GM21737 (cell line): Measurements from ENCODE around the gene DDX3X.
"Not testable (repeated sequence)": the region's sequence is repeated elsewhere in the genome, so short reads cannot be mapped to it uniquely, and the experiment has no call there.

Experiments used
- ATAC-seq: cut with Tn5 transposase; IDR thresholded peaks from one replicate; pipeline ENCODE4 v1.9.1; 2021; ENCODE audit warnings: mild to moderate bottlenecking, moderate library complexity; ENCODE audit not compliant: unreplicated experiment

The DDX3X gene

DNA sequence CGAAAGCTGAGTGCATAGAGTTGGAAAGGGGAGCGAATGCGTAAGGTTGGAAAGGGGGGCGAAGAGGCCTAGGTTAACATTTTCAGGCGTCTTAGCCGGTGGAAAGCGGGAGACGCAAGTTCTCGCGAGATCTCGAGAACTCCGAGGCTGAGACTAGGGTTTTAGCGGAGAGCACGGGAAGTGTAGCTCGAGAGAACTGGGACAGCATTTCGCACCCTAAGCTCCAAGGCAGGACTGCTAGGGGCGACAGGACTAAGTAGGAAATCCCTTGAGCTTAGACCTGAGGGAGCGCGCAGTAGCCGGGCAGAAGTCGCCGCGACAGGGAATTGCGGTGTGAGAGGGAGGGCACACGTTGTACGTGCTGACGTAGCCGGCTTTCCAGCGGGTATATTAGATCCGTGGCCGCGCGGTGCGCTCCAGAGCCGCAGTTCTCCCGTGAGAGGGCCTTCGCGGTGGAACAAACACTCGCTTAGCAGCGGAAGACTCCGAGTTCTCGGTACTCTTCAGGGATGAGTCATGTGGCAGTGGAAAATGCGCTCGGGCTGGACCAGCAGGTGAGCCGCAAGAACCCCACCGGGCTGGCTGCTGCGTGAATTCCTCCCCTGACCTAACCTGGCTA is at the start of gene DDX3X:
Gene DDX3X, plus strand, starts transcription at position 419 of the 619 bp plus-strand sequence. Its CDS starts 91 bp downstream, at position 510.
- peak; percentile 51 for ATAC-seq

DNA sequence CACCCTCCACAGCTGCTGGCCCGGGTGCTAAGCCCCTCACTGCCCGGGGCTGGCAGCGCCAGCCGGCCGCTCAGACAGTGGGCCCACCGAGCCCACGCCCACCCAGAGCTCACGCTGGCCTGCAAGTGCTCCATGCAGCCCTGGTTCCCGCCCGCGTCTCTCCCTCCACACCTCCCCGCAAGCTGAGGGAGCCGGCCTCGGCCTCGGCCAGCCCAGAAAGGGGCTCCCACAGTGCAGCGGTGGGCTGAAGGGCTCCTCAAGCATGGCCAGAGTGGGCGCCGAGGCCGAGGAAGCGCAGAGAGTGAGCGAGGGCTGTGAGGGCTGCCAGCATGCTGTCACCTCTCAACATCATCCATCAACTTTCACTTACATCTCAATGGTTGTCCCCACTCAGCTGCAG is 48.0 kb upstream of the DDX3X start:
- ATAC-seq = not testable (repeated sequence)

DNA sequence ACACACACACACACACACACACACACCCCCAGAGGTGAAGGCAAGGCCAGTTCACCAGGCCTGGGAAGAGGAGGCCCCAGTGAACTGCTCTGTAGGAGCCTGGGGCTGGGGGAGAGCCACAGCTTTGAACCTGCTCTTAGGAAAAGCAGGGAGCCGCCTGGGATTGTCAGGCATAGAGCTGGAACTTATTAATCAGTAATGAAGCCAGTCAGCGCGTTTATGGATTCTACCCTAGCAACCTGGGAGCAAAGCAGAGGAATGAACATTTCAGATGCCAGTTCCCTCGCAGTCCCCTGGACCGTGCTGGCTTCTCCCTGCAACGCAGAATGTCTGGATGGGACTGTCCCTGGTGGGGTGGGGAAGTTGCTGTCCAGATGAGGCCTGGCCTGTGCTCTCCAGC is 45.3 kb upstream of the DDX3X start:
- no peak for ATAC-seq

DNA sequence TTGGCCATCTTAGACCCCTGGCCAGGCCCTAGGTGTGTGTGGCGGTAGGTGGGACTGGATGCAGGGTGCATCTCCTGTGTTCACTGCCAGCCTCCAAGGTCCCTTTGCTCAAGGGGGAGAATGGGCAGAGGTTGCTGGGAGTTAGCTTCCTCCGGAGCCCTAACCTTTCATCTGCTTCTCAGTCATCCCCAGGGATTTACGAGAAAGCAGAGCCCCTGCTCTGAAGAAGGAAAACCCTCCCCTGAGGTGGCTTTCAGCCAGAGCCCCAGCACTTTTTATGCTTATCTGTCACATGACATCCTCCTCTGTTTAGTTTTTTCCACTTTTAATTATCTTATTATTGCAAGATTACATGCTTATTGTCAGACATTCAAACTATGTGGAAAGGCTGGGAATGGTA is 44.9 kb upstream of the DDX3X start:
- ATAC-seq = no peak

DNA sequence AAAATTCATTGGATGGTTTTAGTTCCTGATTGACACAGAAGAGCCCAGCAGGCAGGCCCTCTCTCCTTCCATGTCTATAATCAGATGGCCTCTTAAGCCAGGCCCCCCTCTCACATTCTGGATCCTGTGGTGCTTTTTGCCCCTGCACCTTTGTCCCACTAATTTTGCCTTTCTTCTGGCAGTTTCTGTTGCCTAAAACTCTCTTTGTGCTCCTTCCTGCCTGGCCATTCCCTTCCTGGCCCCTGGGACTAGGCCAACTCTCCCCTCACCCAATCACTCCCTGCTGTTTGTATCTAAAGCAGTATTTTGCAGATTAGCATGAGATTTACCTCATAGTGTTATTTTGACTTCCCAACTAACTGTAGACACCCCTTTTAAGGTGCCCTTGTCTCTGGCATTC is 42.7 kb upstream of the DDX3X start:
- no peak for ATAC-seq

DNA sequence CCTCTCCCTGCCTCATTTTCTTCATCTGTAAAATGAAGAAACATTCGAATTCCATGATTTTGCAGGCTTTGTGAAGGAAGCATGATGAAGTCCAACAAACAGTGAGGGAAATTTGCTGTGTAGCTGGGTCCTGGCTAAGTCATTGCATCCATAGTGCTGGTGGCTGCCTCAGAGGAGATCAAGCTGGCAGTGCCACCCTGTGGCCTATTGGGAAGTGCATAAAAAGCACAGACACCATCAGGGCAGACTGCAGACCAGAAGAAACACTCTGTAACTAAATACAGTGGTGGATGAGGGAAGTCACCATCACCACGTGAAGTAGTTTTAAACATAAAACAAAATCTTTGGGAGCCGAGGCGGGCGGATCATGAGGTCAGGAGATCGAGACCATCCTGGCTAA is 40.7 kb upstream of the DDX3X start:
- ATAC-seq = no peak

DNA sequence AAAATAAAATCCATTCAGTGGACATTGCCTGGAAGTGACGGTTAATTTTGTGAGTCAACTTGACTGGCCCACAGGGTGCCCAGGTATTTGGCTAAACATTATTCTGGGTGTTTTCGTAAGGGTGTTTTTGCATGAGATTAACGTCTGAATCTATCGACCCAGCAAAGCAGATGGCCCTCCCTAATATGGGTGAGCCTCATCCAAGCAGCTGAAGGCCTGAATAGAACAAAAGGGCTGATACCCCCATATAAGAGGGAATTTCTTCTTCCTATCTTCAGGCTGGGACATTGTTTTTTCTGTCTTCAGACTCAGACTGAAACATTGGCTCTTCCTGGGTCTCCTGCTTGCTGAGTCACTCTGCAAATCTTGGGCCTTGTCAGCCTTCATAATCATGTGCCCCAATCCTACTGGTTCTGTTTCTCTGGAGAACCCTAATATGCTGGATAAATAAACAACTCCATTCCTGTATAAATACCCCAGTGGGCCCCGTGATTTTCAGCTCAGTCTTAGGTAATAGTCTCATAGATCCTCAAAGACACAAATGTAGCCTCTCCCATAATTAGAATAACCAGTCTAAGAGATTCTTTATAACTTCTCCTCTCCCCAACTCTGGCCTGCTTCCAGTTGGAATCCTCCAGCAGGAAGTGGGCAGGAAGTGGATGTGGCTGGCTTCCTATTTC is 33.1 kb upstream of the DDX3X start:
- no peak for ATAC-seq

DNA sequence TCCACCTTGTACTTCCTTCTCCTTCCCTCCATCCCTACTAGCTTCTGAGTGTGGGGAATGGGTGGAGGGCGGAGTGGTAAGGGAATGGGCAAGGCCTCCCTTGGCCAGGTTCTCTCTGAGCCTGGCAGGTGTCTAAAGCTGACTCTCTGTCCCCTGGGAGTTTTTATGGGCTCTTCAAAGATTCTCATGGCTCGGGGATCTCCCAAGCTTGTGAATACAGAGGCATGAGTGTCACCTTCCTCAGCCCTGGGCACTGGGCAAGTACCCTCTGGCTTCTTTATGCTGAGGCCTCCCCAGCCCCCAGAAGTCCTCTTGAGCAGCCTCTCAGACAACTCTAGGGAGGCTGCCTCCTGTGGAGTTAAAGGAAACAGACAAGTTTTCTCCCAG is 32.5 kb upstream of the DDX3X start:
- ATAC-seq = no peak

DNA sequence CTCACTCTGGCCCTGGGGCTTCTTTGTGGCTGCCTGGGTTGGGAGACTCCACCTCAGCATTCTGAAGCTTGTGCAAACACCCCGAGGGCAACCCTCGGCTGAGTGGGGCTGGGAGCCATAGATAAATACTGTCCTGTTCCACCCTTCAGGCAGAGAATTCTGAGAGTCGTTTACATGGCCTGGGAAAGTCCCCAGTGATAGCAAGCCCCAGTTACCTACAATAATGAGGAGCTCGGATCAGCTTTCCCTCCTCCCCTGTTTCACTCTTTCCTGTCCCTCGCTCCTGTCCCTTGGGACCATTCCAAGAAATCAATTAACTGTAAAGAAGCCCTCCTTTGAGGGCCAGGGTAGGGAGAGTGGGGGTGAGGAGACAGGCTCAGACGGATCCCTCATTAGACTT is 31.6 kb upstream of the DDX3X start:
- no peak for ATAC-seq

DNA sequence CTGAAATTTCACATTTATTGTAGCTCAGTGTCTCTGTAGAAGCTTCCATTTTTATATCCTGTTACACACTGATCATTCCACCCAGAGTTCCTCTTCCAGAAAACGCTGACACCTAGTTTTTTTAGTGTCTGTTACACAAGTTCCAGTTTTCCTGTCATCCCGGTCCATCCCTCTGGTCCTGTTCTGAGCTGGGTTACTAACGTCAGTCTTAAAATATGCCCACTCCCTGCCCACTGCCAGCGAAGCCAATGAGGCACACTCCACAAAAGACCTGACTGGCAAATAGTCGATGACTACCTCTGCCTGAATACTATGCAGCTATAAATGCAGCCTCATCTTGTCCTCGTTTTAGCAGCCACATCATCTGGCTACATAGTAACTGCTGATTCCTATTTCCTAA is 30.9 kb upstream of the DDX3X start:
- no peak for ATAC-seq

DNA sequence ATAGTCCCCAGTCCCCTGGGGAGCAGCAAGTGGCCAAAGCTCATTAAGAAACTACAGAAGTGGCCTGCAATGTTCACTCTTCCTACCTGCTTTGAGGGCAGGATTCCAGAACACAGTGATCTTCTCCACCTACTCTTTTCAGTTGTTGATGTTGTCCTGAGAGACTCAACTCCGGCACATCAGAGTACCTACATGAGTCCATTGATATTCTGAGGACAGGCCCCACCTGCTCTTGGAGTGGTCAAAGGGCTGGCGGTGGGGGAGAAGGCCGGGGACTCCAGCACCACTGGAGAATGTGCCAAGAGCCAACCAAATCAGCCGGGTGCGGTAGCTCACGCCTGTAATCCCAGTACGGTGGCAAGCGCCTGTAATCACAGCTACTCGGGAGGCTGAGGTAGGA is 29.8 kb upstream of the DDX3X start:
- no peak for ATAC-seq

DNA sequence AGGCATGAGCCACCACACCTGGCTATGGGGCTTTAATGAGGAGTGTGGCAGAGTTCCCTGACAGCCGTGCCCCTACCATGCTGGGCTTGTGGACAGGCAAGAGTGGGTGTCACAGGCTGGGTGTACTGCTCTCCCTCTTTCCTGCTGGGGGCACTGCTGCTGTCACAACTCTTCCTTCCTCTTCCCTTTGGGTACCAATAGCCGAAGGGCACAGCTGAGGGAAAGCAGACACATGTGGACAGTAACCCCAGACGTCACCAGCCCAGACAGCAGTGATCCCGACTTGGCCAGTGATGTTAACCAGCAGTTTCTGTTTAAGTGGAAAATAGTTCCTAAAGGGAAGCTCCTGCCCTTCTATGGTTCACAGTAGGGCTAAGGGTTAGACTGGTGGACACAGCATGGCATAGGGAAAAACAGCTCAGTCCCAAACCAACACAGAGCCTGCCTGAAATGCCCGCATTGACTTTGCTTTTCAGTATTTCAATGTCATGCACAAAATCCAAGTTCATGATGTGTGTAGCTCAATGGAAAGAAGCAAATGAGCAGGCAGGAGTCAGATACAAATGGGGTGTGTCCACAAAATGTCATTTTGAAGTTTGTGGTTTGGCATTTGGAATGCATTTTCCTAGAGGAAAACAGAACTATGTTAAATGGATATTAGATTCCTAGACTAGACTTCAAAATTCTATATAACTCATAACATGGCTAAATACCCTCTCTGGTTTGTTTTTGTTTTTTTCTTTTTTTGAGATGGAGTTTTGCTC is 24.9 kb upstream of the DDX3X start:
- ATAC-seq = no peak

DNA sequence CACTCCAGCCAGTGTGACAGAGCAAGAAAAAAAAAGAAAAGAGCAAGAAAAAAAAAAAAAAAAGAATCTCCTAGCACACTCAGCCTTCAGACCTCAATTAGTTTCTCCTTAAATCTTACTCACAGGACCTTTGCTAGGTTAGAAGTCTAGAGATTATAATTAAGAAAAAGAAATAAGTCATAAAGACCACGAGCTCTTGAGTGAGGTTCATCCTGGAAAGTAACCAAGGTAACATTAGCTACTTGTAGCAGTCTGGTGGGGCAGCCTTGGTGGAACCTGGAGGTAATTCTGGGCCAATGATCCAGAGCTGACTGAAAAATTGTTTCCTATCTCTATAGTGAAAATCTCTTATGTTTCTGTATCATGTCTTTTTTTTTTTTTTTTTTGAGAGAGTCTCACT is 21.2 kb upstream of the DDX3X start:
- ATAC-seq = no peak

DNA sequence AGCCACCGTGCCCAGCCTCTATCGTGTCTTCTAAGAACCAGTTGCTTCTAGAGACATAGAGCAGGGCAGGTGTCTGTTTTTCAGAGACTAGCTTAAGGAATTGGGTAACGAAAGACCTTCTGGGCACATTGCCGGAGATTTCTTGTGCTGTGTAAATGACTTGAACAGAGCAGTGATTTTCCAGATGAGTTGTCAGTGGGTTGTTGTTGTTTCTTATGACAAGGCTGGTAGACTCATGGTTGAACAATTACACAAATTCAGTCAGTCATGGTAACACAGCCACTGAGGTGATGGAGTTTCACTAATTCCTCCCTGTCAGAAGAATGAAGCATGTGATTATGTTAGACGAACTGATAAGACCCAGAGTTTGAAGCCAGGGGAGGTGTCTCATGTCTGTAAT is 20.5 kb upstream of the DDX3X start:
- ATAC-seq = no peak

DNA sequence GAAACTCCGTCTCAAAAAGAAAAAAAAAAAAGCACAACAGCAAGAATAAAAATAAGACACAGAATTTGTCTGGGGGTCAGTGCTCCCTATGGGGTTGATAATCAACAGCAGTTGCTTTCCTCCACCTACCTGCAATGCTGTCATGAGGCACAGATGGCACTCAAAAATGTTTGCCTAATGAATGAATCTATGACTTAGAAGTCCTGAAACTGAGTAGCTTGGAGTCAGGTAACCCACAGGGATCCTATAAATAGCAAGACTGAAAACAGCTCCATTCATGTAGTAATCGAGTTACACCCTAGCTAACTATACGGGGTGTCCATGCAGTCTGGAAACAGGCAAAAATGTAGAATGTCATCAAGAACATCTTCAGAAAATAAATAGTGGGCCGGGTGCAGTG is 19.8 kb upstream of the DDX3X start:
- ATAC-seq = no peak

DNA sequence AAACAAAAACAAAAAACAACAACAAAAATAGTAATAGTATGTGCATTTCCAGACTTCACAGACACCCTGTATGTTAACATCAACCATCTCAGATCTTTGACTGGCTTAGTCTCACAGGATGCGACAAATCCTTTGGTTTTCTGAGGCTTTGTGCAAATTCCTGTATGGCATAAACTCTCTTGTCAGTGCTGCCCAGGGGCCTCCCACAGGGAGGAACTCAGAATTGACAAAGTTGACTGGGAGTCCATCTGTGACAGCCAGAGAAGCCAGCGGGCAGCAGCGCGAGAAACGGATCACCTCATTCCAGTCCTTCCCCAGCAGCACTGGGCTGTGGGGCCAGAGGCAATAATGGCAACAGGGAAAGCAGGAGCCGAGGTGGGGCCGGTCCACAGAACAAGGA is 19.1 kb upstream of the DDX3X start:
- ATAC-seq = no peak

DNA sequence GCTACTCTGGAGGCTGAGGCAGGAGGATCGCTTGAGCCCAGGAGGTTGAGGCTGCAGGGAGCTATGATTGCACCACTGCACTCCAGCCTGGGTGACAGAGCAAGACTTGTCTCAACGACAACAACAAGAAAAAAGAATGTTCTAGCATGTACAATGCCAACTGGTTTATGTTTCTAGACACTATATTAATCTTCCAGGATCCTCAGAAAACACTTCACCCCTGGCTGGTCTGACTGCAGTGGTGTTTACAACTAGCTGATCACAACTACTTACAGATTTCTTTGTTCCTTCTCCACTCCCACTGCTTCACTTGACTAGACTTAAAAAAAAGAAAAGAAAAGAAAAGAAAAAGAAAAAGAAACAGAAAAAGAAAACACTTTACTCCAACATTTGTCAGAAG is 17.7 kb upstream of the DDX3X start:
- ATAC-seq = not testable (repeated sequence)

DNA sequence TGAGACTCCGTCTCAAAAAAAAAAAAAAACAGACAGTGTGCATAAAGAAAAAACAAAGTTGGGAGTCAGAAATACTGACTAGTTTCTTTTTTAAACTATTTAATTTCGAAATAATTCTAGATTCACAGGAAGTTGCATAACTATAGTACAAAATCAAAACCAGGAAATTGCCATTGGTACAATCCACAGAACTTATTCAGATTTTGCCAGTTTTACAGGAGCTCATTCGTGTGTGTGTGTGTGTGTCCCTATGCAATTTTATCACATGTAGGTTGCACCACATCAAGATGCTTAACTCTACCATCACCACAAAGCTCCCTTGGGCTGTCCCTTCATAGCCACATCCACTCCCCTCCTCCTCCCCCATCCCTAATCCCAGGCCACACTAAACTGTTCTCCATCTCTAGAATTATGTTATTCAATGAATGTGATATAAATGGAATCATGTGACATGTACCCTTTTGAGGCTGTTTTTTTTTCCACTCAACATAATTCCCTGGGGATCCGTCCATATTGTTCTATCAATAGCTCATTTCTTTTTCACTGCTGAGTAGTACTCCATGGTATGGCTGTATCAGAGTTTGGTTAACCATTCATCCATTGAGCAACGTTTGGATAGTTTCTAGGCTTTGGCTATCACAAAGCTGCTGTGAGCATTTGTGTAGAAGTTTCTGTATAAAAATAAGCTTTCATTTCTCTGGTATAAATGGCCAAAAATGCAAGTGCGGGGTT is 16.3 kb upstream of the DDX3X start:
- ATAC-seq = no peak

DNA sequence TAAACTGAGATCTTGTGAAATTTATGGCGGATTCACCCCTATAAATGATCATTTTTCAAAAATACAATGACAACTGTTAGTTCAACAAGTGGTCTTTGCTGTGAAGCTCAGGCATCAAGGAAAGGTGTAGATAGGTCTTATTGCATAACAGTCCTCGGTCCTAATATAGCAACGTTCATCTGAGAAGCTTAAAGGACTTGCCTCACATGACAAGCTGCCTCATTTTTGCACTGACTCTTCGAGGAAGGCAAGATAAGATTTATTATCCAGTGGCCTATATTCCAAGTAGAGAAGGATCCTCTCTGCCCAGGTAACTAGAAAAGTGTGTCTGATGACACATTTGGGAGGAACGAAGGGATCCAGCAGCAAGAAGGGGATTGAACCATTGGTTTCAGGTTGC is 13.6 kb upstream of the DDX3X start:
- ATAC-seq = no peak

DNA sequence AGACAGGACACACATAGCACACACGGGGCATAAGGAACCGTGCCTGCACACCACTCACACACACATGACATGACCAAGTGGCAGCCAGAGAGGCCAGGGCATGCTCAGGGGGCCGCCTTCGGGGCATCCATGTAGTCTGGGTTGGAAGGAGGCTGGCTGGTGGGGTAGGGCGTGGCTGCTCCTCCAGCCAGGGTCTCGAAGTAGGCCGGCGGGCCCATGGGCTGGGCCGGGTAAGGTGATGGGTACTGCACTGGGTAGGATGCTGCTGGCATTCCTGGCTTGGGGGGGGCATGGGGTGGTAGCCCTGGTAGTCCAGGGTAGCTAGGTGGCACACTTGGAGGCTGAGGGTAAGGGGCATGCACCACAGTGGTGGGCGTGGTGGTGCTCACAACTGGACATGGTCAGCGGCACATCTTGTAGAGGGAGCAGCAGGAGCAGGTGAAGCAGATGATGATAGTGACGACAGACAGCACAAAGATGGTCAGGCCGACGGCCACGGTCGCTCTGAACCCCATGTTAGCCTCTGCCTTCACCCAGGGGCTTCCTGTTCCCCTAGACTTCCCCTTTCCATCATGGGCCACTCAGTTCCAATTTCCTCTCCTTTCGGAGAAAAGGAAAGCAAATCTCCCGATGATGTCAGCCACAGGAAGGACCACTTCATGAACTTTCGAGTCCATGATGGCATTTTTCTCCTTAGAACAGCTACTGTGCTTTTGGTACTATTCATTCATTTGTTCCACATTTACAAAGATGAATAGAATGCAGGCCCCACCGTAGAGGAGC is 10.9 kb upstream of the DDX3X start:
- ATAC-seq = no peak

DNA sequence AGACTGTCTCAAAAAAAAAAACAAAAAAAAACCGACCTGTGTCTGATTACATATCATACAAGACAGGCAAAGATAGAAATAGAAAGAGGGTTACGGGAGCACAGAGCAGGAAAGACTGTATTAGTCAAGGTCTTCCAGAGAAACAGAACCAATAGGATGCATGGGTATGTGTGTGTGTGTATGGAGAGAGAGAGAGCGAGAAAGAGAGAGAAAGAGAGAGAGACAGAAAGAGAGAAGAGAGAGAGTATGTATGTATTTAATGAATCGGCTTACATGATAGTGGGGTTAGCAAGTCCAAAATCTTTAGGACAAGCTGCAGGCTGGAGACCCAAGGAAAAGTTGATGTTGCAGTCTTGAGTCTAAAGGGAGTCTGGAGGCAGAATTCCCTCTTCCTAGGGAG is 7.5 kb upstream of the DDX3X start:
- ATAC-seq = no peak
